ENCODE results near the gene CLDN7.

CLDN7 gene

GRCh38 chr17:7219229-7219811, 43.0 kb downstream of the CLDN7 start:
- no peak for DNase-seq (ENCODE audit: low read depth)

GRCh38 chr17:7218758-7219157, 43.5 kb downstream of the CLDN7 start:
- DNase-seq (ENCODE audit: low read depth), result no peak

GRCh38 chr17:7218166-7218565, 44.1 kb downstream of the CLDN7 start:
- DNase-seq (ENCODE audit: low read depth), result no peak

GRCh38 chr17:7217113-7217987, 44.9 kb downstream of the CLDN7 start:
- no peak for DNase-seq (ENCODE audit: low read depth)

GRCh38 chr17:7216242-7217112, 45.8 kb downstream of the CLDN7 start:
- no peak for DNase-seq (ENCODE audit: low read depth)

- no peak for DNase-seq (ENCODE audit: low read depth)
Measured at GRCh38 chr17:7215652-7216180, 46.6 kb downstream of the CLDN7 start.

- DNase-seq (ENCODE audit: low read depth), result no peak
Measured at GRCh38 chr17:7215136-7215638, 47.1 kb downstream of the CLDN7 start.

- DNase-seq (ENCODE audit: low read depth), result peak; percentile 100
Measured at GRCh38 chr17:7214300-7215135, 47.8 kb downstream of the CLDN7 start.

GRCh38 chr17:7213895-7214299, 48.4 kb downstream of the CLDN7 start:
- no peak for DNase-seq (ENCODE audit: low read depth)

- no peak for DNase-seq (ENCODE audit: low read depth)
Measured at GRCh38 chr17:7211491-7212273, 50.6 kb downstream of the CLDN7 start.
